DMS 273 (cell line): ENCODE results near the gene PWWP2B.

Experiments
- DNase-seq: peaks from one replicate; lab custom pipeline; 2025; ENCODE audit not compliant: unreplicated experiment; lab: John Stamatoyannopoulos, UW

PWWP2B gene

DNA sequence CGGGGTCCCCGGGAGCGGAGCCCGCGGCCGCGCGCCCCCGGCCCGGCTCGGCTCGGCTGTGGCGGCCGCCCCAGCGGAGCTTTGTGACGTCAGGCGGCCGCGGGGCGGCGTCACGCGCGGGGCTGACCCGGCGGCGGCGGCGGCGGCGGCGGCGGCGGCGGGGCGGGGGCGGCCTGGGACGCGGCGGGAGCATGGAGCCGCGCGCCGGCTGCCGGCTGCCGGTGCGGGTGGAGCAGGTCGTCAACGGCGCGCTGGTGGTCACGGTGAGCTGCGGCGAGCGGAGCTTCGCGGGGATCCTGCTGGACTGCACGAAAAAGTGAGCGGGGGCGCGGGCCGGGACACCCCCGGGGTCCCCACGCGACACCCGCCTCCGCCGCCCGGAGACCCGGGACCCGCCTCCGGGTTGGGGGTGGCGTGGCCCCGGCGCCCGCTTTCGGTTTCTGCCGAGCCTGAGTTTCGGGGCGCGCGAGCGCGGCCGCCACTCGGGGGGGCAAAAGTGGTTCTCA, at the start of gene PWWP2B:
PWWP2B (plus strand) TSS at position 165 of the 506 bp plus-strand sequence; CDS start at position 192, 27 bp downstream.
- peak; percentile 61 for DNase-seq

DNA sequence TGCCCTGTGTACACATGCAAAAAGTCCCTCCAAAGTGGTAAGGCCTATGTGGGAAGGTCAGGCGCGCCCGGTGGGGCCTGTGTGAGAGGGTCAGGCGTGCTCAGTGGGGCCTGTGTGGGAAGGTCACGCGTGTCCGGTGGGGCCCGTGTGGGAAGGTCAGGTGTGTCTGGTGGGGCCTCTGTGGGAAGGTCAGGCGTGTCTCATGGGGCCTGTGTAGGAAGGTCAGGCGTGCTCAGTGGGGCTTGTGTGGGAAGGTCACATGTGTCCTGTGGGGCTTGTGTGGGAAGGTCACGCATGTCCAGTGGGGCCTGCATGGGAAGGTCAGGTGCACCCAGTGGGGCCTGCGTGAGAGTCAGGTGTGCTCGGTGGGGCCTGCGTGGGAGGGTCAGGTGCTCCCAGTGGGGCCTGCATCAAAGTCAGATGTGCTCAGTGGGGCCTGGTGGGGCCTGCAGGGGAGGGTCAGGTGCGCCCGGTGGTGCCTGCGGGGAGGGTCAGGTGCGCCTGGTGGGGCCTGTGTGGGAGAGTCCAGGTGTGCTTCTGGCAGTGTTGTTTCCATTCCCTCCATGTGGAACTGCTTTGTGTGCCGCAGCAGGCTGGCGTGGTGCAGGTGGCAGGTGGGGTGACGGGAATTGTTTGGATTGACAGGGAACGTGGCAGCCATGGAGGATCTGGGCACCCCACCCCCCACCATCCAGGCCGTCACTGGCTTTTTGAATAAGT, 49.6 kb upstream of the PWWP2B start:
- DNase-seq = no peak

DNA sequence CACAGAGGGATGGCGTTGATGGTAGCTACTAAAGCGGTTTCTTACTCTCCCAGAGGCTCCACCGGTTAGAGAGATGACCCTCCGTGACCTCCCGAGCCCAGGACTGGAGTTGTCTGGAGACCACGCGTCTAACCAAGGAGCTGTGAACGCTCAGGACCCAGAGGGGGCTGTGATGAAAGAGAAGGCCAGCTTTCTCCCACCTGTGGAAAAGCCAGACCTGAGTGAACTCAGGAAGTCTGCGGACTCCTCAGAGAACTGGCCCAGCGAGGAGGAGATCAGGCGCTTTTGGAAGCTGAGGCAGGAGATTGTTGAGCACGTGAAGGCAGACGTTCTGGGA, 49.1 kb upstream of the PWWP2B start:
- no peak for DNase-seq

DNA sequence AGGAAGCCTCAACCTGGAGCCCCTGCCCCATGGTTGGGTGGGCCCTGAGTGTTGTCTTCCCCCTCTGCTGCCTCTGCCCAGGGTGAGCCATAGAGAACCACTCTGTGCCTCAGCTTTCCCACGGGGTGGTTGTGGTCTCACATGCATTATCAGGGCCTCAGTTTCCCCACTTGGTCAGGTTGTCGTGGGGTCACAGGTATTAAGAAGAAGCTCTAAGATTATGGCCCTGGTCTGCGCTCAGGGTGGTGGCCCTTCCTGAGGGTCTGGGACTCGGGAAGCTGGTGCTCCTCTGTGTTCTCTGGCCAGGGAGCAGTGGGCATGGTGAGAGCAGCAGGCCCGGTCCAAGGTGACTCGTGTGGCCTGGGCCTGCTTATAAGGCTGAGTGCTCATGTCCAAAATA, 47.2 kb upstream of the PWWP2B start:
- no peak for DNase-seq

DNA sequence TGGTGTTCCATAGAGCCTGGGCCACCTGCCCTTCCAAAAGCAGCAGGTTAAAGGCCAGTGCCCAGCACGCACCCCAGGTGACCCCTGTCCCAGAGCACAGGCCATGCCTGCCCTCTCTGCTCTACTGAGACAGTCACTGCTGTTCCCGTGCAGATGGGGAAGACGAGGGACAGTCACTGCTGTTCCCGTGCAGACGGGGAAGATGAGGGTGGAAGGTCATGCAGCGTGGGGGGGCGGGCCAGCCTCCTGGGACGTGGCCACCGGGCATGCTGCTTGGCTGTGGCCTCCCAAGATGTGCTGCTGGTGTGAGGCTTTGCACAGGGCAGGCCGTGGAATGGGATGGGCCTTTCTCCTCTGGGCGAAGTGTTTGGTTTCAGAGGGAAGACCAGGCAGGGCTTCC, 46.6 kb upstream of the PWWP2B start:
- DNase-seq = no peak

DNA sequence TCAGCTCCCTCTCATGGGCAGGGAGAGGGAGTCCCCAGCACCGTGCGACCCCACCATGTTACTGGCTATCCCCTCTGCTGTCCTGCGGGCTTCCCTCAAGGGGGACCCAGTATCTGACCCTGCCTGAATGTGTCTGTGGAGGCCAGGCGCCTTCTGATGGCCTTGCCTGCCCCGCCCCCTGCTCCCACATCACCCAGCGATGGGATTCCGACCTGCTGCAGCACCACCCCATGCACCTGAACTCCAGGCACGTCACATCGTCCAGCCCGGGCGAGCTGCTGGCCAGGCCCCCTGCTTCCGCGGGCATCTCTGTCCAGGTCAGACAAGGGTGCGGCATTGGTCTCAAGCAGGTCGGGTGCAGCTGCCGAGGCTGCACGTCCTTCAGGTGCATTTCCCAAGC, 46.1 kb upstream of the PWWP2B start:
- DNase-seq = no peak

DNA sequence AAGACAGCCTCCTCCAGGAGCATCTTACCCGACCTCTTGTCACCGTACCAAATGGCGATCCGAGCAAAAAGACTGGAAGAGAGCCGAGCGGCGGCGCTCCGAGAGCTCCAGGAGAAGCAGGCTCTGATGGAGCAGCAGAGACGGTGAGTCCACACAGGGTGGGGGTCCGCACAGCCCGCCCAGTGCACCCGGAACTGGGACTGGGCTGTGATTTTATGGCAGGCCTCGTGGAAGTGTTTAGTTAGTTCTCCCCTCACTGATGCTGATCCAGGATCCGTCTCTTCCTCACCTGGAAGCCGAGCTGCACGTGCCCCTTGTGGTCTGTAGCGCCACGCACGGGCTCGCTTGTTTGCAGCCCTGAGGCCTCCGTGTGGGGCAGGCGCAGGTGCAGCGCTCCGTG, 45.4 kb upstream of the PWWP2B start:
- no peak for DNase-seq

DNA sequence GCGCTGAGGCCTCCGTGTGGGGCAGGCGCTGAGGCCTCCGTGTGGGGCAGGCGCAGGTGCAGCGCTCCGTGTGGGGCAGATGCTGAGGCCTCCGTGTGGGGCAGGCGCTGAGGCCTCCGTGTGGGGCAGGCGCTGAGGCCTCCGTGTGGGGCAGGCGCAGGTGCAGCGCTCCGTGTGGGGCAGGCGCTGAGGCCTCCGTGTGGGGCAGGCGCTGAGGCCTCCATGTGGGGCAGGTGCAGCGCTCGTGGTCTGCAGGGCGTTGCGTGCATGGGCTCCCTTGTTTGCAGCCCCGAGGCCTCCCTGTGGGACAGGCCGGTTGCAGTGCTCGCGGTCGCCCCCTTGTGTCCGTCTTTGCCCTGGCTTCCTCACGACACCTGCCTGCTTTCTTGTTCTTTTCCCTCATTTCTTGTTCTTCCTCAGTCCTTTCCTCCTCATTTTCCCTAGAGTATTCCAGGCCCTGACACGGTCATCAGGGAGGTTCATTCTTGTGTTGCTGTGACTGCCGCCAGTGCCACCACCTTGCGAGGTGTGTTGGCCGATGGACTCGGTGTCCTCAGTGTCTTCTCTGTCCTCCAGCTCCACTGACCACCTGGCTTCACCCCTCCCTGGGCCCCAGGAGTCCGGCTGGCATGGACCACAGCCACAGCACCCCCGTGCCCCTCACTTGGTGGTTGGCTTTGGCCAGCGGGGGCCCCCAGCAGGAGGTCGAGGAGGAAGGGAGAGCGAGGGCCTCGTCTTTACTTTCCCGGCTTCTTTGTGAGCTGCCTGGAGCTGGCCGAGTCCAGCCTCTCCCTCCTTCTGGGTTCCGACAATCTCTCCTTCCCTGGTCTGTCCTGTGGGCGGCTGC, 44.3 kb upstream of the PWWP2B start:
- peak; percentile 69 for DNase-seq

DNA sequence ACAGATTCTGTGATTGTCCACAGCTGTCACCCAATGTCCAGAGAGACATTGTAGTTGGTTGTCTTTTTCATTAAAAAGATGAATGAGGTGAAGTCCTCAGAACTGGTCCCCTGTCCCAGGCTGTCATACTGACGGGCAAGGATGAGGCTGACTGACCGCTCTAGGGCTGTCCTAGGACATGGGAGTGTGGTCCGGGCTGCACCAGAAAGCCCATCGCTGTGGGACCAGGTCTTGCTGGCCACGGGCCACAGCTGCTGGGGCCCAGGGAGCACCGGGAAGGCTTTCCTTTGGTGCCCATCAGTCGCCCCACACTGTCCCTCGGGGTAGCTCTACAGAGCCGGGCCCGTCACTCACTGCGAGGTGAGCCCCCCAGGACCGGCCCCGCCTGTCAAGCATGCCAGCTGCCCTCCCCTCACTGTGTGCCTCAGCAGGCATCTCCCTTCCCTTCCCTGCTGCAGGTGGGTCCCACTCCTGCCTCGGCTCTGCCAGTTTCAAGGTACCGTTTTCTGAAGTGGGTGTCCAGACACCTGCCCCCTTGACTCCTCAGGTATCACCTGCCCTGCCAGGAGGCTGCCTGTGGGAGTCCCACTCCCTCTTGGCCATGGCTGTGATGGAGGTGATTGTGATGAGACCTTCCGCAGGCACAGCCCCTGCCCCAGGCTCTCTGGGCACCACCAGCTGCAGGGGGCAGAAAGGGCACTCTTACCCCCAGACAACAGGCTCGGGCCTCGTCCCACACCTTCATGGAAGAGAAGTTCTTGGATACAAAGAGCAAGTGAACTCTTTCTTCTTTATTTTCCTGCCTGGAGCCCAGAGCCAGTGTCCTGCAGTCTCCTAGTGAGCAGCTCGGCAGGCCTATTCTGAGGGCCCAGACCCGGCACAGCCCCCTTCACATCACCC, 43.3 kb upstream of the PWWP2B start:
- no peak for DNase-seq

DNA sequence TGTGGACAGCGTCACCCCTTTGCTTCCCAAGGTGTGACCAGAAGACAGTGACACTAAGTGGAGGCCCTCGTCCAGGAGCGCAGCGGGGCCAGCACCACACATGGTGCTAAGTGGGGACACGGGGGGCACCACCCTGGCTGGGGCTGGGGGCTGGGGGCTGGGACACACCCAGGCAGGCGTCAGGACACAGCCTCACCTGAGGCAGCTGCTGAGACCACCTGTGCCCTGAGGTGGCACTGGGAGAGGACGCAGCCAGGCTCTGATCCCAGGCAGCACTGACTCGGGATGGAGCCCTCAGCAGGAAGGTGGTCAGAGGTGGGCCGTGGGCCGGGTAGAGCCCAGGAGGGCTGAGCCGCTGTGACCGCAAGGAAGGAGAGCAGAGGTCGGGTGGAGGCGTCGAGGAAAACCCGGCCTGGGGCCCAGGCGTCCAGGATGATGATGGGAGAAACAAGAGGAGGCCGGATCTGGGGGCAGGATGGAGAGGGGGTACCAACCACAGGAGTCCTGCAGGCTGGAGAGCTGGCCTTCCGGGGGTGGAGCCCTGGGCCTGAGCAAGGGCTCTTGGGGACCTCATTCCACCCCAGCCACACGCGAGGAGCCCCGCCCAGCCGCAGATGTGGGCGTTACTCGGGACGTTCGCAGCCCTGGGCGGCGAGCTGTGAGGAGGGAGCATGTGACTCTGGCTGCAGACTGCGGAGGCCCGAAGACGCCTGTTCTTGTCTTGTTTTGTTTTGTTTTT, 42.5 kb upstream of the PWWP2B start:
- no peak for DNase-seq

DNA sequence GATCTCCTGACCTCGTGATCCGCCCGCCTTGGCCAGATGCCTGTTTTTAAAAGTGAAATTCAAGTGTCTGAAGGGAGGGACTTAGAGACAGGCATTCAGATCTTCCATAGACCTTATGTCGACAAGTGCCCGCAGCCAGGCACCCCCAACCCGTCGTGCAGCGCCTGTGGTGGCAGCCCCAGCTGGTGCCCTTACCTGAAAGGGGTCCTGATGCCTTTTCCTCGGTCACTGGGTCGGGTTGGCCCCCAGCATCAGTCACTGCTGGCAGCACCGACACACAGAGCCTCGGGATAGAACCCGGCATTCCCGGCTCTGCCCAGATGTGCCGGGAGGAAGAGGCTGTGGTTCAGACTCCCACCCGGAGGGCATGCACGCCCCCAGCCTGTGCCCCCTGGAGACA, 41.7 kb upstream of the PWWP2B start:
- no peak for DNase-seq

DNA sequence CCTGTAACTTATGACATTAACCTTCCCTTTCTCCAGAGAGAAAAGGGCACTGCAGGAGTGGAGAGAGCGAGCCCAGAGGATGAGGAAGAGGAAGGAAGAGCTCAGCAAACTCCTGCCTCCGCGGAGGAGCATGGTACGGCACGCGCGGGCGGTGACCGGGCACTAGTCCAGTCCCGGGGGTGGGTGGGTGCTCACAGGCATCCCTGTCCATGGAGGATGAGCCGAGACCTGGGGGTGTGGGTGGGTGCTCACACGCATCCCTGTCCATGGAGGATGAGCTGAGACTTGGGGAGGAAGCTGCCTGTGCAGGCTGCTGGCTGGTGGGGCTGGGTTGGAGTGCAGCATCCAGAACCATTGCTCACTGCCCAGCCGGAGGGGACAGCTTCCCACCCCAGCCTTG, 41.2 kb upstream of the PWWP2B start:
- no peak for DNase-seq

DNA sequence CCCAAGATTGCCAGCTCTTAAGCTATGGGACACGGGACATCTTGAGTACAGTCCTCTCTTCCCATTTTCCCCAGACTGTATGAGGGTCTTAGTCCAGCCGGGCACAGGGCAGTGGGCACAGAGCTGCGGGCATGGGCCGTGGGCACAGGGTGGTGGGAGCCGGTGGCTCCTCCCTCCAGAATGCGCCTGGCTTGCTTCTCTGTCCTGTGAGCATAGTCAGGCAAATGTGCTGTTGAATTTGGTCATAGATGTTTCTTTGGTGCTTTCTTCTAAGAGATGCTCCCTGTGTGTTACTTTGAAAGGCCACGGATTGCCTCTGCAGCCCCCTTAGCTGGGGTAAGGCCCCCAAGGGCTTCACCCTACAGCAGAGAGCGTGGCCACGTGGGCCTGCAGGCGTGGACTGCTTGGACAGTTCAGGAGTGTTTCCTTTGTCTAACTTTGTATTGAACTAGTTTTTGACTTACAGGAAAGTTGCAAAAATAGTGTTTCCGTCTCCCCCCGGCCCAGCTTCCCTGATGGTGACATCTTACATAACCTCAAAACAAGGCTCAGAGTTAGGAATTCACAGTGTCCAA, 40.3 kb upstream of the PWWP2B start:
- no peak for DNase-seq

DNA sequence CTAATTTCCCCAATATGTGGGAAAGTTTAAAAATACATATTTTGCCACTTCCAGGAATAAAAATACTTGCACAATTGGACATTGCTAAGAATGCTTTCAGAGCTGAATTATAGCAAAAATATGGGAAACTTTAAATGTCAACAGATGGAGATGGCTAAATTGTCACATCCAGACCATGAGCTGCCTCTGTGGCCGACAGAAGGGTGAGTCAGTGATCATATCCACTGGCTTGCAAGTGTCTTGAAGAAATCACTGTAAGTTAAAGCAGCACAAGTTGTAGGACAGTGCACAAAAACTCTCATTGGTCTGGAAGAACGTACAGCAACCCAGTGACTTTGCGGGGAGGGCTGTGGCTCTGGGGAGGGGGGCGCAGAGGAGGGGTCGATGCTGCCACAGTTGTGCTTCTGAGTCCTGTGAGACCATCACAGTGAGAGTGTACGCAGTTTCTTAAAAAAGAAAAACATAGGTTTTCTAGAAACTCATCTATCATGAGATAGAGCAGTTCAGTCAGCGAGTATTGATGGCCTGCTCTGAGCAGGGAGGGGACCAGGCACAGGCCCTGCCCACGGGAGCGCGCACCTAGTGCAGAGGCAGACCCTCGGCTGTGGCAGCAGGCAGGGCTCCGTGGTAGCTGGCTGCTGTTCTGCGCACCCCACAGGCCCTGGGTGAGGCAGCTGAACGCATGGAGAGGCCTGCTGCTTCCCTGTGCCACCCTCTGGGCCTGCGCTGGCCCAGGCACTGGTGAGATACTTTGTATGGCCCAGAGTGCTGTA, 39.5 kb upstream of the PWWP2B start:
- DNase-seq = no peak

DNA sequence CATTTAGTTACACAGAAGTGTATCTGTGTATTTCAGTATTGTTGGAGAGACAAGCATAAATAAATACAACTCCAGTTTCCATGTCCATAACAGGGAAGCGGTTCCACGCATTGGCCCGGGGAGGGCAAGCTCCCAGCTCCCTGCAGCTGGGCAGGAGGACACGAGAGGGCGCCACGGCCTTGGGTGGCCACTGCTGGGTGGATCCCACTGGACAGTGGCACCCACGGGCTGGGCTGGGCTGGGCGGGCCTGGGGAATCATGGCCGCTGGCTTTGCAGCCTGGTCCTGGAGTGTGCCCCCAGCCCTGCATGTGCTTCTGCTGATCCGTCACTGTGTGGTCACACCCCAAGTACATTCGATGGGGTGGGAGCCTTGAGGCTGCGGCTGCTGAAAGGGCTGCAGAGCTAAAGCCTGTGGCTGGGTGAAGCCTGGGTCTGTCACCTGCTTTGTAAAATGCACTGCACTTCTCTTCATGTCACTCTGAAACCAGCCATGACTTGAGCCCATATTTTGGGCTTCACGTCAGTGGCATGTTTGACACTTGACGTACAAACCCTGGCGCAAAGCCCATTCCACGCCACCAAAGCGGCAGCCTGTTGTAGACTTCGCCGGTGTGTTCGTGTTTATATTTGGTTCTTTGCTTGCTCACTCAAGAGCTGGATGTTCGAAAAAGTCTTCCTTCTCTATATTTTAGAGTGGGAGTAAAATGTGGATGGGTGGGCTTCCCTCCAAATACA, 37.5 kb upstream of the PWWP2B start:
- peak; percentile 10 for DNase-seq

DNA sequence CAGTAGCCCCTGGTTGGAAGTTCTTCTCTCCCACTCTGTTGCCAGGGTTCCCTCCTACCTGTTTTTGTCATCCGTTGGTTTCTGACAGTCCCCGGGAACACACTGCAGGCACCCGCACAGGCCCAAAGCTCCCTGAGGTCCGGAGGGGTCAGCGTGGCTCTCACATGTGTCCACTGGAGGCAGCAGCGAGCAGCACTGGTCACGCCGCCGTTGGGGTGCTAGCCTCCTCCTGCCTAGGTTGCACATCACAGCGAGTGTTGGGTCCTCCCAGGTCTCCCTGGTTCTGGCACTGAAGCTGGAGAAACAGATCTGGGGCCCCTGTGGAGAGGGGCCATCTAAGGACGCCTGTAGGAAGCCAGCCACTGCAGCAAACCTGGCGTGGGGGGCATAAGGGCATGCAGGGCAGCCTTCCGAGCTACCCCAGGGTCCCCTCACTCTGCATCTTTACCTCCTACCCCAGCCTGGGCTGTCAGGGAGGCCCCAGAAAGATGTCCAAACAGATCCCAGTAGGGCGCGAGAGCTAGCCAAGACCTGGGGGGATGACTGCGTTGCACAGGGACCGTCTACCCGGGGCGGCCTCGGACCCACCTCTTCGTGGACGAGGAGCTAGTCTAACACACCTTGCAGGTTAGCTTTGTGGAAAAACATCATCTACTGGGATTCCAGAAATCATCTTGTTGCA, 36.1 kb upstream of the PWWP2B start:
- DNase-seq = peak; percentile 35

DNA sequence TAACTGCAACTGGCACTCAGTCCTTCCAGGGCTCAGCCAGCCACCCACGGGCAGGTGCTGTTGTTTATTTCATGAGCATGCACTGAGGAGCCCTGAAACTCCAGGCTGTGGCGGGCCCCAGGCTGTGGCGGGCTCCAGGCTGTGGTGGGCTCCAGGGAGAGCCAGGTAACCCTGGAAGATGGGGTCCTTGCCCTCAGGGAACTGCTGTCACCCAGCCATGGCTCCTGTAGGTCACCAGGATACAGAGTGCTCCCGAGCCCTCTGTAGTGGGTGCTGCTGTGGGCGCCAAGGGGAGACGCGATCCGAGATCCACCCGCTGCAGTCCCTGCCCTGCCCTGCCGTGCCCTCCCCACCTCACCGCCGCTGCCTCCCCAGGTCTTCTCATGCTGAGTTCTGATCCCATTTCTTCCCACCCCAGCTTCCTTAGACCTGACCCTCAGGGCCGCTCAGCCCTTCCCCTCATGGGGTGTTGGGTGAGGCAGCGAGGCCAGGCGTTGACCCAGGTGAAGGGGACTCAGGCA, 35.4 kb upstream of the PWWP2B start:
- DNase-seq = no peak

DNA sequence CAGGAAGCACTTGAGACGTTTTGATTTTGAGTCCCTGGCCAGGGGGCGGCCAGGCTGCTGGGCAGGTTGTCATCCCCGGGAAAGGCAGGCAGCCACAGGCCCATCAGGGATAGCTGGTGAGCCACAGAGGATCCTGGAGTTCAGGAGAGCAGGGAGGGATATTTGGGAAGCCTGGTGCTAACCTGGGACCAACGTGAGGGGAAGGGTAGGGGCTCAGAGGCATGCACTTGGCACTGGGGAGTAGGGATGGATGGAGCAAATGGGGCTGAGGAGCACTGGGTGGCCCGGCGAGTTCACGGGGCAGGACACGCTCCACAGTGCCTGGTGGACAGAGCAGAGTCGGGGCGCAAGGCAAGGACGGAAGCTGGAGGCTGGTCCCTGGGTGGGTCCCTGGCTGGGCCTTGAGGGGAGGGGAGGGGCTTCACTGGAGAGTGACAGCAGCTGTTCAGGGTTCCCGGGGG, 34.8 kb upstream of the PWWP2B start:
- DNase-seq = no peak
